Fibroblast of mammary gland (primary cell): ENCODE results near the gene TEPSIN.

Experiments used
- DNase-seq: peaks from one replicate; pipeline ENCODE4 v3.0.0-alpha.2; 2010; ENCODE audit warnings: low read depth
- H3K4me3 ChIP-seq: 2 replicates; pipeline ENCODE4 v1.5.1; 2011; ENCODE audit warnings: low read depth, mild to moderate bottlenecking, low read length, moderate library complexity; ENCODE audit not compliant: control insufficient read depth
- TF ChIP-seq, protein P1 (sequence below): conservative IDR thresholded peaks from 2 replicates; pipeline ENCODE4 v1.5.1; 2011; ENCODE audit warnings: low read depth, low read length, inconsistent platforms; ENCODE audit not compliant: control insufficient read depth, insufficient read depth

TEPSIN gene

DNA sequence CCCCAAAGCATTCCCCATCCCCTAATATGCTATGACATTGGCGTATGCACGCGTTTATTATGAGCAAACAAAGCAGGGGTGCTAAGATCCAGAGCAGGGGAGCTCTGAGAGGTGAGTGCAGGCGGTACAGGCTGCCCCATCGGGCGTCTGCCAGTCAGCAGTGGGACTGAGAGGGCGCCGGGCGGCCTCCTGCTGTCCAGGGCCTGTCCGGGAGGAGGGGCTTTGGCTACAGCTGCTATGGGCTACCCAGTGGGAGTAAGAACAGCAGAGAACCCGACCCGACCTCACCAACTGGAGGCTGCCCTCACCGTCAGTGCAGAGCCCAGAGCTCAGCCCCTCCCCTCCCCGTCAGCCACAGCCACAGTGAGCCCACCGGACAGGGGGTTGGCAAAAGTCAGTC lies 54.3 kb downstream of the TEPSIN start:
- TF ChIP-seq, protein P1, sequence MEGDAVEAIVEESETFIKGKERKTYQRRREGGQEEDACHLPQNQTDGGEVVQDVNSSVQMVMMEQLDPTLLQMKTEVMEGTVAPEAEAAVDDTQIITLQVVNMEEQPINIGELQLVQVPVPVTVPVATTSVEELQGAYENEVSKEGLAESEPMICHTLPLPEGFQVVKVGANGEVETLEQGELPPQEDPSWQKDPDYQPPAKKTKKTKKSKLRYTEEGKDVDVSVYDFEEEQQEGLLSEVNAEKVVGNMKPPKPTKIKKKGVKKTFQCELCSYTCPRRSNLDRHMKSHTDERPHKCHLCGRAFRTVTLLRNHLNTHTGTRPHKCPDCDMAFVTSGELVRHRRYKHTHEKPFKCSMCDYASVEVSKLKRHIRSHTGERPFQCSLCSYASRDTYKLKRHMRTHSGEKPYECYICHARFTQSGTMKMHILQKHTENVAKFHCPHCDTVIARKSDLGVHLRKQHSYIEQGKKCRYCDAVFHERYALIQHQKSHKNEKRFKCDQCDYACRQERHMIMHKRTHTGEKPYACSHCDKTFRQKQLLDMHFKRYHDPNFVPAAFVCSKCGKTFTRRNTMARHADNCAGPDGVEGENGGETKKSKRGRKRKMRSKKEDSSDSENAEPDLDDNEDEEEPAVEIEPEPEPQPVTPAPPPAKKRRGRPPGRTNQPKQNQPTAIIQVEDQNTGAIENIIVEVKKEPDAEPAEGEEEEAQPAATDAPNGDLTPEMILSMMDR = no peak
- no peak for DNase-seq
- H3K4me3 ChIP-seq = no peak overlapping the region

DNA sequence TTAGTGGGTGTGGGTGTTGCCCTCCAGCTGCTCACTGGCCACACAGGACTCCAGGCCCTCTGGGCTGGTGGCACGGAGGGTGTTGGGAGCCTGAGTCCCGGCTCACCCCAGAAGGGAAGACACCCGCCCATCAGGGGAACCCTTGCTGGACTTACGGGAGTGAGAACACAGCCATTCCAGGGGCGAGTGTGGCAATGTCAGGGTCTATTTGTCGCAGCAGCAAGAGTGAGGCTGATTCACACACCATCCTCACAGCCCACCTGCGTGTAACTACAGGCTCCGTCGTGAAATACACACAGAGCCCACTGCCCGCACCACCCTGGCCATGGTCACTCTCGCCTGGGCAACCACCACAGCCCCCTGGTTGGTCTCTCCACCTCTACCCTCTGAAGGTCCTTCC lies 55.0 kb downstream of the TEPSIN start:
- H3K4me3 ChIP-seq = no peak overlapping the region
- TF ChIP-seq, protein P1 = no peak
- no peak for DNase-seq

DNA sequence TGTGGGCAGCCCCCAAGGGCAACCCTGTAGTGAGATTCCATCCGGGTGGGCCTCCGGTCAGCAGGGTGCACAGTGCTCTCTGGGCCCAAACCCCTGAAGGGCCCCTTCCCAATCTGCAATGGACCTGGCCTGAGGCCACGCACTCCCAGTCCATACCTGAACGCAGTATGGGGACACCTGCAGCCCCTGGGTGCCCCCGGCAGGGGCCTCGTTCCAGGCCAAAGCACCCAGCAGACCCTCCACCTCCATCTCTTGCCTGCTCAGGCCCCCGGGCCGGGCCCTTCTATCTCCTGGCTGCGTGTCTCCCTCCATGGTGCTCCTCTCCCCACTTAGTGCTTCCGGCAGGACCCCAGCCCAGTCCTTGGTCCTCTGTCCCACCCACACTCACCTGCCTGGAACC lies 55.5 kb downstream of the TEPSIN start:
- H3K4me3 ChIP-seq = no peak overlapping the region
- TF ChIP-seq, protein P1 = no peak
- DNase-seq = no peak

DNA sequence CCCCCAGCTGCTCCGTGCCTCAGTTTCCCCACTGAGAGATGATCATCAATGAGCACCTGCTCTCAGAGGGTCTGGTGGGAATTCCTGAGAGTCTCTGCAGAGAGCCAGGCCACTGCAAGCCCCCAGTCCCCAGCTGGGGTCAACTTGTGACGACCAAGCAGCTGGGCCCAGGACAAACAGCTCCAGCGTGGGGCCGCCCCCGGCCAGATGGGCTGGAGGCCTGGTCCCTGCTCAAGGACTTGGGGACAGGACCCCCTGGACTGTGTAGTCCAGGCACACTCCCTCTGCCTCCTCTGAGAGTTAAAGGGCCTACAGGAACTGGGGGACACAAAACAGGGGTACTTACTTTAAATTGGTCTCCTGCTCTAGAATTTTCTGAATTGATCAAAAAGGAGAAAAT lies 56.3 kb downstream of the TEPSIN start:
- no peak for DNase-seq
- no peak overlapping the region for H3K4me3 ChIP-seq
- TF ChIP-seq, protein P1 = no peak

DNA sequence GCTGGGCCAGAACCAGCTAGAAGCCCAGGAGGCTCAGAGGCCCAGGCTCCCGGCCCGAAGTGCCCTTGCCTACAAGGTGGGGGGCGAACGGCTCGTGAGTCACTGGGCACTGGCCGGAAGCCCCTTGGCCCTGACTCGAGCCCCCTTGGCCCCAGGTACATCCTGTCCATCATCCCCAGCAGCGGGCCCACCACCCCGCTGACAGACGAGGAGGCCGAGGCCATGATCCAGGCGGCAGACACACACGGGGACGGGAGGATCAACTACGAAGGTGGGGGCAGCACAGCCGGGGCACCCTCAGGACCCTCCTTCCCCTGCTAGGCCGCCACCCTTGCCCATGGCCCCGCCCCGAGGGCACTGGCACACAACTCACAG lies 57.1 kb downstream of the TEPSIN start:
- no peak overlapping the region for H3K4me3 ChIP-seq
- no peak for DNase-seq
- TF ChIP-seq, protein P1 = no peak

DNA sequence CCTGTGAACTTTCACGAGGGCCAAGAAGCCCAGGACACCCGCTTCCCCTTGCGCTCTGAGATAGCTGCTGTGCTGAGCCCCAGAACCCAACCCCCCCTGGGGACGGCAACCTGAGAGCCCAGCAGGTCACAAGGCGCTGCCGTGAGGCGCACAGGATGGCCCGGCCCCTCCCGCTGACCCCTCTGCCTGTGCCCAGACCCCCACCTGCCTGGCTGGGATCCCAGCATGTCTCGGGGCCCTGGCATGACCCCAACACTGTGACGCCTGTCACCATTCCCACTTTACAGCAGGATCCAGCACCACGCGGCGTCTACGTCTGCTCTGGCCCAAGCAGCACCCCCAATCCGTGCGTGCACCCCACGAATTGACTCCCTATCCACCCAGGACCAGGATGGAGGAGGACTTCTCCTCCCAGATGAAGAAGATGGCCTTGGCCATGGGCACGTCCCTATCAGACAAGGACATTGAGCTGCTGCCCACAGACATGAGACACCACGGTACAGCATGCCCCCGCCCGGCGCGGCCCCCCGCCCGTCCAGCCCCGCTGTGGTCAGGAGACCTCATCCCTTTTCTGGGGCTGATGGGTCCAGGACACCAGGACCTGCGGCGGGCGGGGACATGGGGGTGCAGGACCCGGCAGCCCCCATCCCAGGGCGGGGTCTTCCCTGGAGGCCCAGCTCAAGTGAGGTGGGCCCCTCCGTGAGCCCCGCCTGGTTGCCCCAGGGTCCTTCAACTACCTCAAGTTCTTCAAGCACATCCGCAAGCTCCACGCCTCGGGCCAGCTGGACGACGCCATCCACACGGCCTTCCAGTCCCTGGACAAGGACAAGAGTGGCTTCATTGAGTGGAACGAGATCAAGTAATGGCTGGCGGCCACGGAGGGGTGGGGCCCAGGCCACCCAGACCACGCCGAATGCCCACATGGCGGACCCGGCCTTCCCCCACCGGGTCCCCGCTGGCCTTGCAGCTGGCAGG lies 57.7 kb downstream of the TEPSIN start:
- TF ChIP-seq, protein P1 = no peak
- no peak overlapping the region for H3K4me3 ChIP-seq
- DNase-seq = no peak
